Raji (cell line): ENCODE data around the gene STARD13.

Experiments
- POLR2A ChIP-seq: IDR thresholded peaks from 2 replicates; pipeline ENCODE4 v1.6.1; 2011; ENCODE audit warnings: low read depth, low read length, control low read depth; ENCODE audit not compliant: insufficient read depth

The STARD13 gene

DNA sequence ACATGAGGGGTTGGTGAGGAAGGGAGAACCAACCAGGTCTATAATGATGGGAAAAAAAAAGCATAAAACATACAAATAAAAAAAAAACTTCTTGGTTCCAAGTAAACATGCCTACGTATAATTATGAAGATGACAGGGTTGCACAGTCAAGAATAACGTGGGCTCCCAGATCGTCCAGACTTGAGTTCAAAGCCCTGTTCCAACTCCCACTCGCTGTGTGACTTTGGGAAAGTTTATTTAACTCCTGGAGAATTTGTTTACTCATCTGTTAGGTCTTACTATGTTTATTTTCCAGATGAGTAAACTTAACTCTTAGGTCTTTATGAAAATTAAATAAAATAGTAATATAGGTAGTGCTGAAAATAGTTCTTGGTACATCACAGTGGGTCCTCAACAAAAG, 13.8 kb downstream of the STARD13 start:
- TF ChIP-seq POLR2A: no peak

DNA sequence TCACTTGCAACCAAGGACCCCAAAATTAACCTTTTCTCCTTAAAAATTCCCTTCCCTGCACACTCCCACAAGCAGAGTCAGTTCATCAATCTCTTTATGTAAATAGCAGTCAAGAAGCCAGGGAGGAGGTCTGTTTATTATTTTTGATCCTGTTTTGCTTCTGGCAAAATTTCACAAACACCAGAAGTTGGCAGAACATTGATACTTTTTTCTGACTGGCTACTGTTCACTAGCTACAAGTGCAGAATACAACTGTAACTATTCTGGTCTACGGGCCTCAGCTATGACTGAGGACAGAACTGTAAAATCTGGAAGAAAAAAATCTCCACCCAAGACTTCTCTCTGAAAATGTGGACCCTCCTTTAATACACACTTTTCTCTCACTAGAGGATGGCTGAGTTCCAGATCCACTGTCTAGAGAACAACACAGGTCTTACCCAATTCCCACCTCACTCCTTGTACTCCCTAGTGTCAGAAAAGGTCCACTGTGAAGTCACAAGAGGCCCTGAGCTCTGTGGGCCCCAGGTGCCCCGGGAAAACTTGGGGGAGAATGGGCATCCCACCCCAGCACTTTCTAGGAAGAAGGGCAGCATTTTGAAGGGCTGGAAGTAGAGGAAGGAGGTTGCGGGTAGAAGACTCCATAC, 14.5 kb downstream of the STARD13 start:
- no peak for TF ChIP-seq POLR2A

GRCh38 chr13:33265607-33266006, 19.9 kb downstream of the STARD13 start:
- TF ChIP-seq POLR2A: no peak

GRCh38 chr13:33265133-33265532, 20.4 kb downstream of the STARD13 start:
- no peak for TF ChIP-seq POLR2A

GRCh38 chr13:33264620-33264978, 21.0 kb downstream of the STARD13 start:
- TF ChIP-seq POLR2A: no peak

GRCh38 chr13:33263976-33264619, 21.5 kb downstream of the STARD13 start:
- no peak for TF ChIP-seq POLR2A

DNA sequence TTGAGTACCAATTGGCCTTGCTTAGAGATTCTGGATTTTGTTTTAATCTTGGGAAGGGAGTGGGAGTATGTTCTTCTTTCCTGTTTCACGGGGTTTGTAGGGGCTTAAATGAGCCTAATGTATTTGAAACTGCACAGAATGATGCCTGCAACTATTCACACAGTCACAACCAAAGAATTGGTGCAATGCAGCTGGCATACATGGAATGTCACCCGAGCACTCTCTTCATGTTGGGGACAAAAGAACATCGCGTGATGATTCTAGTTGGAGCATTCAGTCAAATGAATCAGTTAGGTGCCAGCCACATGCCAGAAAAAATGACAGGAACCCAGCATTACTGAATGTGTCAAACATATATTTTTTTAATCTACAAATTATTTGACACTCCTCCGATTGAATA, 22.1 kb downstream of the STARD13 start:
- no peak for TF ChIP-seq POLR2A

DNA sequence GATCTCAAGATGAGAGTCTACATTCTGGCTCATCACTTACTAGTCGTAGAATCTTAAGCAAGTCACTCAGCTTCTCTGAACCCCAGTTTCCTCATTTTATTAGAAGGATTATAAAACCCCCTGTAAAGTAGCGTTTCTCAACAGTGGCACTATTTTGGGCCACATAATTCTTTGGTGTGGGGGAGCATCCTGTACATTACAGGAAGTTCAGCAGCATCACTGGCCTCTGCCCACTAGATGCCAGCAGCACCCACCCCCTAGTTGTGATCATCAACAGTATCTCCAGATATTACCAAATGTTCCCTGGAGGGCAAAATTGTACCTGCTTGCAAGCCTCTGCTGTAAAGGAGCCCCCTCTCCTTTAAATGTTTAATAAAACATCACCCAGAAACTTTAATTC, 22.6 kb downstream of the STARD13 start:
- no peak for TF ChIP-seq POLR2A

DNA sequence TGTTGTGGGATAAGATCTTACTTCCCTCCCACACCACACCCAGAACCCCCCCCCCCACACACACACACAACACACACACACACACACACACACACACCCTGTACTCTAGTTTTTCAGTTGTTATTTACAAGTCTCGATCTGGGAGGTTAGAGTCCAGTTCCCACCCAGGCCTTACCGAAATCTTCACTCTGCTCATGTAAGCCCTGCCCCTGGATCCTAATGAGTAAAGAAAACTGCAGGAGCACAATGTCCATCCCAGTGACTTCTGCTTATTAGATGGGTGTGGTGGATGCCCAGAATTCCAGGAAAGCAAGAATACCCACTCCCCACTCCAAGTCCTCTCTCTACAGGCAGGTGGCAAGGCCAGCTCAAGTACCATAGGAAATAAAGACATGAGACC, 23.0 kb downstream of the STARD13 start:
- no peak for TF ChIP-seq POLR2A

DNA sequence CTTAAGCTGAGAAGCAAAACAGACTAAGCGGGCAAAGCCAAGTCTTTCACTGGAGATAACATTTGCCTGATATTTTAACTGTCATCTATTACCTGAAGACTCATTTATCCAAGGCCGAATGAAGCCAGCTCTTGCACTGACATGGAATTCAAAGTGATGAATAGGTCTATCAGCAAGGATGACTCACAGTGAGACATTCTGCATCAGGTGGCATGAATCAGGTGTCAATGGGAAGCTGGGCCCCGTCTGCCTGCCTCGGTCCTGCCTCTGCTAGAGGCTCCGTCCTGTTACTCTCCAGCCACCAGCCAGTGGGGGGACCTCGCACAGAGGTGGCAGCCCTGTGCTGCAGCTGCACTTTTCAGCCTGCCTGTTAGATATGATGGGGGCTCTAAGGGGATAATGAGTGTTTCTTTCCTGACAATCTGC, 23.5 kb downstream of the STARD13 start:
- no peak for TF ChIP-seq POLR2A

DNA sequence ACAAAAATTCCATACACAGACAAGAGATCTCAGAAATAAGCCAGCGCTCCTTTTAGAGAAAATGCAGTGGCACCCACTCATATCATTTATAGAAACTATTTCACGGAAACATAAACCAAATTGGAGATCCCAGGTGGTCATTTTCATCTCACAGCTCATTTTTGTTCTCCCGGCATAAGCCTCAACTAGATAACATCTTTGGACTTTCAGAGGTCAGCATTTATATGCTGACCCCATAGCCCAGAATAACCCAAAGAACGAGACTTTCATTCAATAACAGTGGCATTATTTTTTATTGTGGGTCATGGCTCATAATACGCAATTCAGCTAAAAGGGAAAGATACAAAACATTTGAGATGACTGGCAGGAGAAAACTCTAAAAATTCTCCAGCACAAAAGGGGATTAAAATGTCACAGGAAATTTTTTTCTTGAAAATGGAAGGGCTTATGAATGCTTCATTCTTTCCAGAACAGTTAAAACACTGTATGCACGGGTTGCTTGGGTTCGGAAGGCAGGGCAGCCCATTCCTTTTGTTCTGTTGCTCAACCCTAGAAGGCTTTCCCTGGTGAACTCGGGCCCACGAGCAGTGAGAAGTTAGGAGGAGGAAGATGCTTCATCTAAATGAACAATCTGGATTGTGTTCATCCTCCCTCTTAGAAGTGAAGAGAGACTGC, 24.0 kb downstream of the STARD13 start:
- TF ChIP-seq POLR2A: no peak

GRCh38 chr13:33260168-33261098, 25.1 kb downstream of the STARD13 start:
- no peak for TF ChIP-seq POLR2A

- no peak for TF ChIP-seq POLR2A
These were observed 26.3 kb downstream of the STARD13 start for GRCh38 chr13:33259296-33259695.

GRCh38 chr13:33258808-33259193, 26.8 kb downstream of the STARD13 start:
- TF ChIP-seq POLR2A: no peak

DNA sequence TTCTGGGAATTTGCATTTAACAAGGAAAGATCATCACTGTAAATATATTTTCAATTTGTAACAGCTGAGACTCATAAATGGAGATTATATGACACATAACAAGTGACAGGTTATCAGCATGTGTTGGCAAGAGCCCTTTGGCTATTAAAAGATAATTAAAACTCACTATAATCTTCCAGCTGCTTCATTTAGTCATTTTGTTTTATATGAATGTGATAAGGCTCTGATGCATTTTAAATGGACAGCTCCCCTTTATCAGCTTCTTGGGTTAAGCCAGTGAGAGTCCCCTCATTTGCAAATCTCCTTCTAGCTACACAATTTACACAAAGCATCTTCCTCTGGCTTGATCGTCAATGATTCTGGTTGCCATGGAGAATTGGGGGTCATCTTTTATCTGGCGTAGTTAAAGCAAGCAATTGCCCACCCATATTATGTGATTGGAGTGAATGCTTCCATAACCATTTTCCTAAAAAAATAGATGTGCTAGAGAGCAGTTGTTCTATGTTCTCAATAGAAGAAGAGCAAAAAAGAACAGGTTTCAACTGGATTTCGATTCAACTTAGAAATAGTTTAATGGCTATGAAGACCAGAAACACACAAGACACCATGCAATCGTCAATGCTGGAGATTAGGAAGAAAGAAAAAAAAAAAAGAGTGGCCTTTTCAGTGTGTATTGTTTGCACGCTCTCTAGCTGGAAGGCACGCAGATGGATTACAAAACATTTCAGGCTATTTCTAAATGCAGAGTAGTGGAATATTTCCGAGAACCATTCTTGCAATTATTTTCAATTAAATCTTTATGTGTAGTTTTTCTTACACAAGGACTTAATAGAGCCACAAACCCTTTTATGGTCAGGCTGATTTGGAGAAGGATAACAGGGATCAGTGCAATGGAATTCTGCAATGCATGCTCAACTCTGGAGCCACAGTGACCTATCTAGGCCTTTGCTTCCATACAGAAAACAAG, 27.4 kb downstream of the STARD13 start:
- no peak for TF ChIP-seq POLR2A
